Heart right ventricle (tissue), 16 donors: ENCODE measurements around the gene CSNK1A1L. TPM values are rescaled to one million over a fixed set of nuclear protein-coding genes. Genes with fewer than 3 reads are reported as not detected.
A peak's percentile ranks its signal among the peaks of the same experiment; 100 is the strongest.

Experiments
- ATAC-seq, 8 donors: fragments of 200-7000 bp; cut with Tn5 transposase; one replicate each; pipeline ENCODE4 v1.9.1; 2020; ENCODE audit warnings: mild to moderate bottlenecking in 8 of 8, moderate library complexity in 8 of 8, moderate number of reproducible peaks in 1 of 8
- DNase-seq, 2 donors: peaks; one replicate each; pipeline ENCODE4 v3.0.0-alpha.2; 2020
- H3K27ac ChIP-seq, 10 donors: fragments of 200-600 bp; sonication (generic) in 2 of 10; one replicate each; pipeline versions ENCODE4 v1.5.0 to v1.8.0; 2020 to 2022; ENCODE audit warnings: mild to moderate bottlenecking in 3 of 10
- H3K27me3 ChIP-seq, 7 donors: fragments of 200-600 bp; one replicate each; pipeline ENCODE4 v1.8.0; 2021 to 2022; ENCODE audit warnings: mild to moderate bottlenecking in 2 of 7
- H3K36me3 ChIP-seq, 9 donors: fragments of 200-600 bp; sonication (generic) in 1 of 9; one replicate each; pipeline versions ENCODE4 v1.5.0 to v1.8.0; 2020 to 2022; ENCODE audit warnings: mild to moderate bottlenecking in 2 of 9
- H3K4me1 ChIP-seq, 9 donors: fragments of 200-600 bp; sonication (generic) in 1 of 9; one replicate each; pipeline versions ENCODE4 v1.5.0 to v1.8.0; 2020 to 2022; ENCODE audit warnings: mild to moderate bottlenecking in 4 of 9
- H3K4me3 ChIP-seq, 10 donors: fragments of 200-600 bp; sonication (generic) in 2 of 10; one replicate each; pipeline versions ENCODE4 v1.5.0 to v1.8.0; 2020 to 2022; ENCODE audit warnings: mild to moderate bottlenecking in 7 of 10, moderate library complexity in 2 of 10
- H3K9me3 ChIP-seq, 11 donors: fragments of 200-600 bp in 10 of 11; sonication (generic) in 2 of 11; one replicate each; pipeline versions ENCODE4 v1.5.0 to v1.8.0; 2013 to 2022; ENCODE audit warnings: mild to moderate bottlenecking in 2 of 11, control low read depth in 1 of 11, moderate library complexity in 1 of 11
- CTCF ChIP-seq, 9 donors: fragments of 200-600 bp; sonication (generic) in 2 of 9; IDR thresholded peaks; one replicate each; pipeline versions ENCODE4 v1.5.0 to v1.8.0; 2021 to 2022; ENCODE audit warnings: antibody characterized with exemption in 9 of 9, mild to moderate bottlenecking in 5 of 9, moderate library complexity in 1 of 9
- WGBS, 2 donors: extraction: QIAGEN DNeasy Blood & Tissue Kit; methylation state at CpG; one replicate each; pipeline ENCODE4 v1.1.7; 2013; ENCODE audit warnings: inconsistent platforms in 1 of 2; 5-methylcytosine and 5-hydroxymethylcytosine counted together
- intact Hi-C, 10 donors: fragments of 100-400 bp; cut with DNase I; formaldehyde crosslinking; loops; one replicate each; pipeline versions ENCODE4 v1.11.1 to v1.14.2; 2022
- polyA plus RNA-seq, 2 donors: library from polyadenylated mRNA; stranded (reverse); fragments of 200-250 nt; gene quantifications; one replicate each; pipeline ENCODE4 v1.2.3, GENCODE V29; 2013
- total RNA-seq, 10 donors: library from RNA; stranded (reverse); fragmentation: NEBNext Ultra II Directional in 3 of 10; extraction: Animal tissue kit (Norgen Biotek cat#: 25700) in 3 of 10; gene quantifications; one replicate each; pipeline versions ENCODE4 v1.2.1 to v1.2.4, GENCODE V29; 2021 to 2023
- donor health status: Arrhythmogenic right ventricular cardiomyopathy.
- donor health status: ischemic (EF 13 %, LVEDD 7.1; RV severe dilation, severe dysfunction).
- donor health status: healthy with polysubstance abuse.
- donor health status: DM: no; HTN: yes; CAD: no.
- donor health status: DM: no; HTN: no; CAD: no.
- donor health status: ischemic (EF 25% LVEDD 6.9; RV normal size, moderate dysfunction).
- donor health status: ischemic (EF 25% LVEDD 5.7; RV mildly dilated, moderate dysfunction).
- donor health status: healthy.
- donor health status: DM: yes; HTN: yes; CAD: no.
- donor health status: Ischemic cardiomyopathy.
- donor health status: ischemic (EF 35%, LVEDD 5.7; RV mildly dilated, moderate dysfunction).
- donor health status: nonischemic (EF 11% LVEDD 7.7; RV severe dilation, severe dysfunction).
- donor health status: DM: yes; HTN: yes; CAD: no.
- donor health status: PGD.
- donor health status: ischemic (EF 29% LVEDD 5.4; RV normal size, mild dysfunction).
- donor health status: nonischemic (EF 23%, LVEDD 6.1; RV moderate dilation, normal function).

CSNK1A1L gene
- total and polyA plus RNA-seq, 12 donors = not detected

- intact Hi-C loops = no loop called here
- DNase-seq = no peak
- Histone ChIP-seq H3K27me3 (no peaks in the 10 kb centered on the region), H3K4me1 (peaks cover 0 to 10% (median 2%) of the 10 kb centered on the region in 9 donors), H3K27ac (no peak overlapping the region), H3K9me3 (no peaks in the 10 kb centered on the region), H3K4me3 (no peak overlapping the region), H3K36me3 (no peaks in the 10 kb centered on the region)
- no peak for TF ChIP-seq CTCF (IDR thresholded peaks at IDR 0.05)
- WGBS, 2 donors = 91 to 93% methylated on average over 3 of the region's 3 CpGs
- no peak for ATAC-seq
Observed at GRCh38 chr13:37138926-37139325, 33.5 kb upstream of the CSNK1A1L start.

- peak in 2 of 9 donors; percentile 7 to 21 for TF ChIP-seq CTCF (IDR thresholded peaks at IDR 0.05)
- H3K4me1 ChIP-seq = peaks cover 0 to 10% (median 2%) of the 10 kb centered on the region in 9 donors
- H3K36me3 ChIP-seq = no peaks in the 10 kb centered on the region
- peak overlapping the region in 1 of 10 donors; percentile 7 for H3K27ac ChIP-seq
- DNase-seq (no peak), ATAC-seq (peak in 1 of 8 donors; percentile 13)
- H3K9me3 ChIP-seq = no peaks in the 10 kb centered on the region
- intact Hi-C loops = no loop called here
- 90 to 100% methylated on average over 1 of the region's 1 CpG for WGBS, 2 donors
- H3K4me3 ChIP-seq = no peak overlapping the region
- no peaks in the 10 kb centered on the region for H3K27me3 ChIP-seq
Observed at GRCh38 chr13:37138169-37138568, 32.7 kb upstream of the CSNK1A1L start.

- intact Hi-C loops = no loop called here
- ATAC-seq = peak in 1 of 8 donors; percentile 23
- 83% methylated on average over 2 of the region's 2 CpGs for WGBS, 2 donors
Observed at GRCh38 chr13:37136633-37137032, 31.2 kb upstream of the CSNK1A1L start.

GRCh38 chr13:37136187-37136586 lies 30.7 kb upstream of the CSNK1A1L start:
- Histone ChIP-seq H3K27me3 (no peaks in the 10 kb centered on the region), H3K9me3 (peaks cover 0 to 10% (median 0%) of the 10 kb centered on the region in 11 donors), H3K36me3 (no peaks in the 10 kb centered on the region), H3K27ac (peak overlapping the region in 3 of 10 donors; percentile 24 to 36 (median 24)), H3K4me3 (no peak overlapping the region), H3K4me1 (peaks cover 0 to 10% (median 2%) of the 10 kb centered on the region in 9 donors)
- intact Hi-C loops = no loop called here
- 51 to 52% methylated on average over 2 of the region's 2 CpGs for WGBS, 2 donors
- DNase-seq (no peak), ATAC-seq (peak in 4 of 8 donors; percentile 32 to 41 (median 36))
- TF ChIP-seq CTCF (IDR thresholded peaks at IDR 0.05) = no peak

More at GRCh38 chr13:37136633-37137032, 31.2 kb upstream of the CSNK1A1L start:
- Histone ChIP-seq H3K4me1 (peaks cover 0 to 10% (median 2%) of the 10 kb centered on the region in 9 donors), H3K4me3 (no peak overlapping the region), H3K9me3 (peaks cover 0 to 8% (median 0%) of the 10 kb centered on the region in 11 donors), H3K27ac (no peak overlapping the region), H3K36me3 (no peaks in the 10 kb centered on the region), H3K27me3 (no peaks in the 10 kb centered on the region)
- no peak for TF ChIP-seq CTCF (IDR thresholded peaks at IDR 0.05)
- DNase-seq = no peak
